CD4-positive, alpha-beta T cell treated with Interleukin-17A for 1 hour (primary cell): ENCODE results near the gene HDHD2.
A peak's percentile ranks its signal among the peaks of the same experiment; 100 is the strongest.
"Not testable (repeated sequence)": the region's sequence is repeated elsewhere in the genome, so short reads cannot be mapped to it uniquely, and the experiment has no call there.

Experiments
- DNase-seq: peaks from one replicate; pipeline ENCODE4 v3.0.0-alpha.2; 2020

The HDHD2 gene

GRCh38 chr18:47150029-47150823, at the start of gene HDHD2:
Gene HDHD2 (minus strand): TSS chr18:47150500. CDS start chr18:47136439, 14,061 bp downstream.
- DNase-seq: peak; percentile 74

GRCh38 chr18:47195961-47196360, 45.7 kb upstream of the HDHD2 start:
- DNase-seq: not testable (repeated sequence)

- no peak for DNase-seq
Measured at GRCh38 chr18:47191961-47192360, 41.7 kb upstream of the HDHD2 start.

GRCh38 chr18:47187721-47188120, 37.4 kb upstream of the HDHD2 start:
- DNase-seq: no peak

- peak; percentile 20 for DNase-seq
Measured at GRCh38 chr18:47184419-47185050, 34.2 kb upstream of the HDHD2 start.

- DNase-seq: not testable (repeated sequence)
Measured at GRCh38 chr18:47182156-47182555, 31.9 kb upstream of the HDHD2 start.

GRCh38 chr18:47180765-47181164, 30.5 kb upstream of the HDHD2 start:
- DNase-seq: no peak

GRCh38 chr18:47179520-47179919, 29.2 kb upstream of the HDHD2 start:
- no peak for DNase-seq

- DNase-seq: peak; percentile 92
Measured at GRCh38 chr18:47175898-47176575, 25.7 kb upstream of the HDHD2 start, which contains the start of gene IER3IP1. Gene IER3IP1 (minus strand): TSS chr18:47176364. CDS start chr18:47176277, 87 bp downstream.

GRCh38 chr18:47175283-47175897, 25.1 kb upstream of the HDHD2 start:
- no peak for DNase-seq

GRCh38 chr18:47174545-47175116, 24.3 kb upstream of the HDHD2 start:
- DNase-seq: no peak

GRCh38 chr18:47172476-47172875, 22.2 kb upstream of the HDHD2 start:
- no peak for DNase-seq

- no peak for DNase-seq
Measured at GRCh38 chr18:47168913-47169312, 18.6 kb upstream of the HDHD2 start.

GRCh38 chr18:47168509-47168908, 18.2 kb upstream of the HDHD2 start:
- DNase-seq: no peak

- no peak for DNase-seq
Measured at GRCh38 chr18:47166294-47166693, 16.0 kb upstream of the HDHD2 start.

GRCh38 chr18:47163241-47163640, 12.9 kb upstream of the HDHD2 start:
- DNase-seq: no peak

GRCh38 chr18:47160256-47160655, 10.0 kb upstream of the HDHD2 start:
- DNase-seq: no peak

- not testable (repeated sequence) for DNase-seq
Measured at GRCh38 chr18:47158404-47158803, 8.1 kb upstream of the HDHD2 start.

GRCh38 chr18:47151439-47151838, 1.1 kb upstream of the HDHD2 start:
- DNase-seq: no peak

- DNase-seq: no peak
Measured at GRCh38 chr18:47150824-47151366, 595 bp upstream of the HDHD2 start.

GRCh38 chr18:47149457-47150028, 757 bp downstream of the HDHD2 start:
- DNase-seq: no peak

GRCh38 chr18:47146206-47146605, 4.1 kb downstream of the HDHD2 start:
- DNase-seq: no peak
